Measurements from ENCODE around the gene HDAC1.
"Not testable (repeated sequence)": the region's sequence is repeated elsewhere in the genome, so short reads cannot be mapped to it uniquely, and the experiment has no call there.

The HDAC1 gene

GRCh38 chr1:32274646-32275340 lies 17.1 kb upstream of the HDAC1 start:
- DNase-seq, result peak; percentile 14

- DNase-seq, result no peak
These were observed 16.5 kb upstream of the HDAC1 start for GRCh38 chr1:32275424-32275823.

- DNase-seq, result no peak
These were observed 15.7 kb upstream of the HDAC1 start for GRCh38 chr1:32276032-32276782.

- not testable (repeated sequence) for DNase-seq
These were observed 7.1 kb upstream of the HDAC1 start for GRCh38 chr1:32284777-32285176.

GRCh38 chr1:32285658-32286057 lies 6.2 kb upstream of the HDAC1 start:
- DNase-seq, result no peak

- DNase-seq, result no peak
These were observed 5.1 kb upstream of the HDAC1 start for GRCh38 chr1:32286763-32287162.

- DNase-seq, result no peak
These were observed 2.6 kb upstream of the HDAC1 start for GRCh38 chr1:32289256-32289655.

GRCh38 chr1:32291145-32291707 lies 657 bp upstream of the HDAC1 start:
- no peak for DNase-seq

GRCh38 chr1:32298211-32298610 lies 6.3 kb downstream of the HDAC1 start:
- DNase-seq, result not testable (repeated sequence)

GRCh38 chr1:32299327-32299726 lies 7.4 kb downstream of the HDAC1 start:
- no peak for DNase-seq

GRCh38 chr1:32303358-32303757 lies 11.5 kb downstream of the HDAC1 start:
- no peak for DNase-seq

- DNase-seq, result no peak
These were observed 12.2 kb downstream of the HDAC1 start for GRCh38 chr1:32303997-32304622.

- DNase-seq, result no peak
These were observed 13.4 kb downstream of the HDAC1 start for GRCh38 chr1:32305310-32305709.

GRCh38 chr1:32307324-32307723 lies 15.4 kb downstream of the HDAC1 start:
- DNase-seq, result no peak

- DNase-seq, result no peak
These were observed 18.1 kb downstream of the HDAC1 start for GRCh38 chr1:32309960-32310359.

- no peak for DNase-seq
These were observed 20.0 kb downstream of the HDAC1 start for GRCh38 chr1:32311709-32312393.

GRCh38 chr1:32316903-32317277 lies 25.0 kb downstream of the HDAC1 start:
- DNase-seq, result no peak

- no peak for DNase-seq
These were observed 26.4 kb downstream of the HDAC1 start for GRCh38 chr1:32318127-32318869.

GRCh38 chr1:32321712-32322291 lies 29.9 kb downstream of the HDAC1 start:
- no peak for DNase-seq

- DNase-seq, result no peak
These were observed 35.3 kb downstream of the HDAC1 start for GRCh38 chr1:32327204-32327603.

GRCh38 chr1:32329931-32330466 lies 38.1 kb downstream of the HDAC1 start:
- DNase-seq, result no peak
